ENCODE data around the gene SERTAD3.
"Not testable (repeated sequence)": the region's sequence is repeated elsewhere in the genome, so short reads cannot be mapped to it uniquely, and the experiment has no call there.

The SERTAD3 gene
- total RNA-seq = 17.0 to 20.7 reads per million in 2 donors

DNA sequence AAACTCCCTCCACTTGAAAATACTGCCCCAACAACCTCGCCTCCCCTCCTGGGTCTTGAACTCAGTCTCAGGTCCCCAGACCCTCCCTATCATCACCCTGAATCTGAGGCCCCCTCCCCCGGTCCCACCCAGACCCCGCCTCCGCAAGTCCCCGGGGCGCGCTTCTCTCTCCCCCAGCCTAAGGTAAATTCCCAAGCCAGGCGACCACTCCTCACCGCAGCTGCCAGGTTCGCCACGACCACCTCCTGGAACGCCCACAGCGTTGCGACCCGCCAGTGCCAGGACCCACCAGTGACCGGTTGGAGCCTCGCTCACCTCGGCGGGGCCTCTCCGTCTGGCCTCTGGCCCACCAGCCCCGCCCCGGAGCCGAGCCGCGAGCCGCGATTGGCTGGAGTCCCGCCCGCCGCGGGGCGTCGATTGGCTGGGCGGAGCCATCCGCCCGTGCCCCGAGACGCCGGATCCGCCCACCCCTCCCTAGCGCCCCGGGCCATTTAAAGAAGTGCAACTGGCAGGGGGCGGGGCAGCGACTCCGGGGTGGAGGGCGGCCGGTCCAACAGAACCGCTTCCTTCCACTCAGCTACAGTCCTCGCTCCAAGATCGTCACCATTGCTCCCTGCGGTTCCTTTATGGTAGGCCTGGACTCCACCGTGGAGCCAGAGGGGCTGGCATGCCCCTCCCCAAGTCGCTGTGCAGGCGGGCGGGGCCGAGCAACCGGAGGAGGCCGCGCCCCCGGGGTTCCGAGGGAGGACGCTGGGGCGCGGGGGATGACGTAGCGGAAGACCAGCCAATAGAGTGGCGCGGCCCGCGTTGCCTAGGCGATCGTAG lies at the start of gene SERTAD3:
Gene SERTAD3, minus strand, starts transcription at position 336 of the 825 bp plus-strand sequence. CDS start 2,255 bp downstream, outside the sequence.
- peak; percentile 96 for DNase-seq

- no peak for DNase-seq
Observed at GRCh38 chr19:40493778-40494177, 49.6 kb upstream of the SERTAD3 start.

DNA sequence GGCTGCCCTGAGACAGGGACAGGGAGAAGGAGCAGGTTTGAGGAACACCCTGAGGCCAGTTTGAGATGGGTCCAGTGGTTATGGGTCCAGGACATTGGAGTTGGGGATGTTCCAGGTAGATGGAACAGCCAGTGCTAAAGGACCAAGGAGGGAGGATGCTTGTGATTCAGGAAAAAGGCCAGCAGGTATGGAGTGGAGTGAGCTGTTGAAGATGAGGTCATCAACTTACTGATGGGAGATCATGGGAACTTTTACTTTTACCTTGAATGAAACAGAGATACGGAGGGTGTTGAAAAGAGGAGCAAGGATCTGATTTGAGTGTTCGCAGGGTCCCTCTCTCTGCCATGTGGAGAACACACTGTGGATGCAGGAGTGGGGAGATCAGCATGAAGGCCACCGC lies 48.1 kb upstream of the SERTAD3 start:
- no peak for DNase-seq

GRCh38 chr19:40489882-40490230 lies 45.7 kb upstream of the SERTAD3 start:
- DNase-seq = no peak

- DNase-seq = no peak
Observed at GRCh38 chr19:40486017-40486416, 41.9 kb upstream of the SERTAD3 start.

GRCh38 chr19:40475878-40476644 lies 31.9 kb upstream of the SERTAD3 start:
- not testable (repeated sequence) for DNase-seq

DNA sequence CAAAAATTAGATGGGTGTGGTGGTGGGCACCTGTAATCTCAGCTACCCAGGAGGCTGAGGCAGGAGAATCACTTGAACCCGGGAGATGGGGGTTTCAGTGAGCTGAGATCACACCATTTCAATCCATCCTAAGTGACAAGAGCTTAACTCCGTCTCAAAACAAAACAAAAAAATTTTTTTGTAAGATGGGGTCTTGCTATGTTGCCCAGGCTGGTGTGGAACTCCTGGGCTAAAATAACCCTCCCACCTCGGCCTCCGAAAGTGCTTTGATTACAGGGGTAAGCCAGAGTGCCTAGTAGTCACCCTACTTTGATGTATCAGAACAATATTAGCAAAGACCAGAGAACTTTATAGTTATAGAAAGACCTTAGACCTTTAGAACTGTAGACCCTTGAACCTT lies 30.6 kb upstream of the SERTAD3 start:
- no peak for DNase-seq

GRCh38 chr19:40472516-40472915 lies 28.4 kb upstream of the SERTAD3 start:
- no peak for DNase-seq

- DNase-seq = no peak
Observed at GRCh38 chr19:40471111-40471510, 27.0 kb upstream of the SERTAD3 start.

DNA sequence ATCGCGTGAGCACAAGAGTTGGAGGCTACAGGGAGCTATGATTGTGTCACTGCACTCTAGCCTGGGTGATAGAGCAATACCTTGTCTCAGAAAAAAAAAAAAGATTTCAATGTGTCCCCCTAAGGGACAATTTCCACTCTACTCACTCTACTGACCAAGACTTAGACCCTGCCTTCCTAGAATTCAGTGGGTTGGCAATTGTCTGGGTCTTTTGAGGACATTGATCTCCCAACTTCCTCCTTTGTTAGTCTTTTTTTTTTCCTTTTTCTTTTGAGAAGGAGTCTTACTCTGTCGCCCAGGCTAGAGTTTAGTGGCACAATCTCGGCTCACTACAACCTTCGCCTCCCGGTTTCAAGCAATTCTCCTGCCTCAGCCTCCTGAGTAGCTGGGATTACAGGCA lies 24.9 kb upstream of the SERTAD3 start:
- DNase-seq = no peak

DNA sequence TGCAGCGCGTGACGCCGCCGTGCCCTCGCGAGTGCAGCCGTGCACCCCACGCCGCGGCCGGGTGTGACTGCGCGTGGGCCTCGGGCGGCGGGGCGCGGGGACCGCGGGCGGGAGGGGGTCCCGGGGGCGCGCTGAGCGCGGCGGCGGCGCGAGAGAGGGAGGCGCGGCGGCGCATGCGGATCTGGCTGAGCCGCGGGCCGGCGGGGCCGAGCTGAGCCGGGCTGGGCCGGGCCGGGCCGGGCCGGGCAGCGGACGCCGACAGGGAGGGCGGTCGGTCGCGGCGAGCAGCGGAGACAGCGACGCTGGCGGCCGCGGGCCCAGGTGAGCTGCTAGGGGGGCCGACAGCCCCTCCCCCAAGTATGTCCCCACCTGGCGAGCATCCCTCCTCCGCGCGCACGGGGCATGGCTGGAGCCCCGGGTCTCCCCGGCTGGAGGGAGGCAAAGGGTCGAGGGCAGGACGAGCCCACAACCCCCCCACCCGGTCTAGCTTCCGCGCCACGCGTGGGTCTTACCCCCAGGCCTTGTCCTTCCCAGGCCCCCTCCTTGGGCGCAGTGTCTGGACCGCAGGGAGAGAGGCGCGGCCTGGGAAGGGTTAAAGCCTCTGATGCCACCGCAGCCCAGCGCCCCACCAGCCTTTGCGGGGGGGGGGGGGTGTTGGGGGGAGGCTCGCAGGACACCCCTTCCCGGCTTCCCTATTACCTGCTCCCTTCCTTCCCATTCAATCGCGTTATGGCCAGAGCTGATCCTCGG lies 23.0 kb upstream of the SERTAD3 start, which contains the start of gene SPTBN4:
Gene SPTBN4, plus strand, starts transcription at position 17 of the 750 bp plus-strand sequence. CDS start 5,621 bp downstream, outside the sequence.
- no peak for DNase-seq

DNA sequence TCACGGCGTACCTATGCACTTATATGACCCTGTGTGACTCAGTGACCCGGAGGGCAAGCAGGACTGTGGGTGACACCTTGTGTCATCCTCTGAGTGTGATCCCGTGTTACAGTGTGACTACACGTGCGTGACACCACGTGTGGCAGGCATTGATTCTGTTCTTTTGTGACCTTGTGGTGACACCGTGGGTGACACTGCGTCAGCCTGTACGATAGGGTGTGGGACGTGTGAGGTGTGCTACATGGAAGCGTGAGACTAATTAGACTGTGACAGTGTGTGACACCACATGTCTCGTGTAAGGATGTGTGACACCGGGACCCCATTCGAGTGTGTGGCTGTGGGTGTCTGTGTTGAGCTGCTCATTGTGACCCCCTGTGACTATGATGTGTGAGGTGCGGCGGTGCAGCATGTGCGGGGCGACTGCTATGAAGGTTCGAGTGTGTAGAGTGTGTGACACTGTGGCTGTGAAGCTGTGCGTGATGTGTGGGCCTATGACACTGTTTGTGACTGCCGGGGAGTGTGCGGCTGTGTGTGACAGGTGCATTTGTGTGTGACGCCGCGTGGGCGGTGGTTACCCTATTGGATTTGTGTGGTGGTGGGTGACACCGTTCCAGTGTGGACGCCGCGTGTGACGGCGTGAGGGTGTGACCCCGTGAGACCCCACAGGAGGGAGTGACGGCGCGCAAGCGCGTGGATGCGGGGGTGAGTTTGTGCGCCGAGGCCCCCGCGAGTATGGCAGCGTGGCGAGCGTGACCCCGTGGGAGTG lies 22.3 kb upstream of the SERTAD3 start:
- DNase-seq = peak; percentile 73

DNA sequence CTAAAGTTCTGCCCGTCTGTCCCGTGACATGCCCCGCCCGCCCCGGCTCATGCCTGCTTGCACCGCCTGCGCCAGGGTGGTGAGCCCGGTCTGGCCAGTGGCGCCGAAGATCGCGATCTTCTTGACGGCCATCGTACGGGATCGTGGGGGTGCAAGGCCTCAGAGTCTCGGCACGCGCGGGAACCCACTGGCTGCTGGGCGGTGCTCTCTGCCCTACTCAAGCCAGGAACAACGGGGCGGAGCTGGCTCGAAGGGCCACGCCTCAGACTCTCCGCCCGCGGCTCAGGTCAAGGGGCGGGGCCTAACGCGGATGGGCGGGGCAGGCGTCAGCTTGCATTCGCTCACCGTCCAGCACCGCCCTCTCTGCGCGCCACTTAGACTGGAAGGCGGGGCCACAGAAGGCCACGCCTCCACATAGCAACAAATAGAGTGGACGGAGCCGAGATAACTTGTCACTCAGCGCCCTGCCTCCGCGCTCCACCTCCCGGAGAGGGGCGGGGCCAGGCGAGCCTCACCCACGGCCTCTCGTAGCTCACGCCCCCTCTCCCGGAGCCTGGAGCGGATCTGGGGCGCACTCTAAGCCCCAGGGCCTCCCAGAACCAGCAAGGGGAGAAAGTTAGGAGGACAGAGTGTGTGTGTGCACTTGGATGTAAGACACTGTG lies 21.6 kb upstream of the SERTAD3 start, which contains the start of gene BLVRB:
Gene BLVRB, minus strand, starts transcription at position 189 of the 662 bp plus-strand sequence. Its CDS starts 57 bp downstream, at position 132.
- peak; percentile 97 for DNase-seq

- no peak for DNase-seq
Observed at GRCh38 chr19:40465025-40465556, 21.0 kb upstream of the SERTAD3 start.

DNA sequence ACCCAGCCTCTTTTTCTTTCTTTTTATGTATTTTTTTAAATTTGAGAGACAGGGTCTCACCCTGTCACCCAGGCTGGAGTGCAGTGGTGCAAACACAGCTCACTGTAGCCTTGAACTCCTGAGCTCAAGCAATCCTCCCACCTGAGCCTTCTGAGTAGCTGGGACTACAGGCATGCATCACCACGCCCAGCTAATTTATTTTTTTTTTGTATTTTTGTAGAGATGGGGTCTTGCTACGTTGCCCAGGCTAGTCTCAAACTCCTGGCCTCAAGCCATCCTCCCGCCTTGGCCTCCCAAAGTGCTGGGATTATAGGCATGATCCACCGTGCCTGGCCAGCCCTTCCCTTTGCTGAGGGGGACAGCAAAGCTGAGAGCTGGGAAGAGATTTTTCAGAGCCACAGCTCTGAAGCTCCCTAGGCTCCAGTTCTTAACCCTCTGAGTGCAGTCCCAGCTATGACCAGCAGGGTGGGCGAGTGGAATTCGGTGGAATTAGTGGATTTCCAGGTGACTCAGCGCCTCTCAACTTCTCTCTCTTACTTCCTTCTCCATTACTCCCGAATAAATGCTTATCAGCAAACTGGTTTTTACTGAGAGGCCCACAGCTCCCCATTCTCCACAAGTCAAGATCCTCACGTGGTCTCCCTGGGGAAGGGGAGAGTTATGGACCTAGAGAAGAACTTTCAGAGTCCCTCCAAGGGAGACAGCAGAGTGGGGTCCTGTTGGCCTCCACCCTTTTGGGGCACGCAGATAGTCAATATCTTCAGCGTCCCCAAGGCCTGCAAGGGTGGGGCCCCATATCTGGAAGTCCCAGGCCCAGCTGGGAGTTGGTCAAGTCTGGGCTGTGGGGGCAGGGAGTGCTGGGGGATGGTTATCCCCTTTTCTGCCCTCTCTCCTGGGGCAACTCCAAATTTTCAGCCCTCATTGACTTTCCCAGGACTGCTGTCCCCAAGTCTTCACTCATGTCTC lies 20.2 kb upstream of the SERTAD3 start:
- DNase-seq = no peak

DNA sequence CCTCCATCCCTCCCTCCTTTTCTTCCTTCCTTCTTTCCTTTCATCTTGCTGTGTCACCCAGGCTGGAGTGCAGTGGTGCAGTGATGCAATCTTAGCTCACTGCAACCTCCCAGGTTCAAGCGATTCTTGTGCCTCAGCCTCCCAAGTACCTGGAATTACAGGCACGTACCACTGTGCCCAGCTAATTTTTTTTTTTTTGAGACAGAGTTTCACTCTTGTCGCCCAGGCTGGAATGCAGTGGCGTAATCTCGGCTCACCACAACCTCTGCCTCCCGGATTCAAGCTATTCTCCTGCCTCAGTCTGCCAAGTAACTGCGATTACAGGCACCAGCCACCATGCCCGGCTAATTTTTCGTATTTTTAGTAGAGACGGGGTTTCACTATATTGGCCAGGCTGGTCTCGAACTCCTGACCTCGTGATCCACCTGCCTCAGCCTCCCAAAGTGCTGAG lies 19.5 kb upstream of the SERTAD3 start:
- DNase-seq = not testable (repeated sequence)

GRCh38 chr19:40461669-40462221 lies 17.6 kb upstream of the SERTAD3 start:
- DNase-seq = no peak

- DNase-seq = no peak
Observed at GRCh38 chr19:40460185-40460584, 16.1 kb upstream of the SERTAD3 start.

DNA sequence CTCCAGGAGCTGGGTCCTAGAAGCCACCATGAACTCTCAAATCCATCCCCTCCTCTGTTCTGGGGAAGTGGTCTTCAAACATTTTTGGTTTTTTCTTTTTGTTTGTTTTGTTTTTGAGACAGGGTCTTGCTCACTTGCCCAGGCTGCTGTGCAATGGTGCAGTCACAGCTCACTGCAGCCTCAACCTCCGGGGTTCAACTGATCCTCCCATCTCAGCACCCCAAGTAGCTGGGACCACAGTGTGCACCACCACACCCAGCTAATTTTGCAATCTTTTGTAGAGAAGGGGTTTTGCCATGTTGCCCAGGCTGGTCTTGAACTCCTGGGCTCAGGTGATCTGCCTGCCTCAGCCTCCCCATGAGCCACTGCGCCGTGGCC lies 14.5 kb upstream of the SERTAD3 start:
- no peak for DNase-seq

Measured in activated gamma-delta T cell (primary cell).